Suprapubic skin (tissue), 3 donors: ENCODE results near the gene EPHA4.

Experiments used
- POLR2A ChIP-seq, 2 donors: fragments of 450-650 bp; IDR thresholded peaks; one replicate each; pipeline ENCODE4 v1.6.1; 2017; ENCODE audit warnings: antibody characterized with exemption in 2 of 2, mild to moderate bottlenecking in 2 of 2, moderate library complexity in 2 of 2
- TF ChIP-seq, protein P1 (sequence below), 2 donors: fragments of 200-600 bp in 1 of 2; fragments of 450-650 bp in 1 of 2; sonication (generic) in 1 of 2; IDR thresholded peaks; one replicate each; pipeline ENCODE4 v1.5.1; 2016 to 2019; ENCODE audit warnings: antibody characterized with exemption in 2 of 2, mild to moderate bottlenecking in 1 of 2, moderate library complexity in 1 of 2

DNA sequence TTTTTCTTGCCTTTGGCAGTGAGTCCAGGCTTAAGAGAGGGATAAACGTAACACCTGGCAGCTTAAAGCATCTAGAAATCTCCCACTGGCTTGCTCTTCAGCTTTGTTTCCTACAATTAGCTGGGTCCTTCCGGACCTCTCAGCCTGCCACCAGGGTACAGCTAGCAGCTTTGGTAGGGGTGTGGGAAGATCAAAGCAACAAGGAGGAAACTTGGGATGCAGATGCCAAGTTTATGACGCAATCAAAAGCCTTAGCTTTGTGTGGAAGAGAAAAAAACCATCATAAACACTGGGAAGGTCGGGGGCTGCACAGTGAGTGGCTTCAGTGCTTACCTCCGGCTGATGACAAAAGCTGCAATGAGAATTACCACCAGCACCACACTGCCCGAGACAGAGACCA is 116.9 kb downstream of the EPHA4 start:
- TF ChIP-seq, protein P1, sequence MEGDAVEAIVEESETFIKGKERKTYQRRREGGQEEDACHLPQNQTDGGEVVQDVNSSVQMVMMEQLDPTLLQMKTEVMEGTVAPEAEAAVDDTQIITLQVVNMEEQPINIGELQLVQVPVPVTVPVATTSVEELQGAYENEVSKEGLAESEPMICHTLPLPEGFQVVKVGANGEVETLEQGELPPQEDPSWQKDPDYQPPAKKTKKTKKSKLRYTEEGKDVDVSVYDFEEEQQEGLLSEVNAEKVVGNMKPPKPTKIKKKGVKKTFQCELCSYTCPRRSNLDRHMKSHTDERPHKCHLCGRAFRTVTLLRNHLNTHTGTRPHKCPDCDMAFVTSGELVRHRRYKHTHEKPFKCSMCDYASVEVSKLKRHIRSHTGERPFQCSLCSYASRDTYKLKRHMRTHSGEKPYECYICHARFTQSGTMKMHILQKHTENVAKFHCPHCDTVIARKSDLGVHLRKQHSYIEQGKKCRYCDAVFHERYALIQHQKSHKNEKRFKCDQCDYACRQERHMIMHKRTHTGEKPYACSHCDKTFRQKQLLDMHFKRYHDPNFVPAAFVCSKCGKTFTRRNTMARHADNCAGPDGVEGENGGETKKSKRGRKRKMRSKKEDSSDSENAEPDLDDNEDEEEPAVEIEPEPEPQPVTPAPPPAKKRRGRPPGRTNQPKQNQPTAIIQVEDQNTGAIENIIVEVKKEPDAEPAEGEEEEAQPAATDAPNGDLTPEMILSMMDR (IDR thresholded peaks at IDR 0.05): no peak
- no peak for TF ChIP-seq POLR2A (IDR thresholded peaks at IDR 0.05)
